HepG2 (cell line): ENCODE data around the gene TMCC1. TPM values are rescaled to one million over a fixed set of nuclear protein-coding genes. Genes with fewer than 3 reads are reported as not detected.

Experiments
- ATAC-seq: fragments of 200-7000 bp; cut with Tn5 transposase; 3 replicates; pipeline ENCODE4 v1.9.1; 2020; ENCODE audit warnings: mild to moderate bottlenecking, moderate library complexity
- BruUV-seq: library from RNA; stranded (reverse); fragments of 400-500 nt; replicated peaks from 2 replicates; lab custom pipeline; 2021; lab: Mats Ljungman, UMichigan
- CTCF ChIA-PET: fragments of 300-600 bp; formaldehyde crosslinking; extraction: SDS; loops from one replicate; lab custom pipeline; 2021; ENCODE audit warnings: low total read pairs, inconsistent platforms, low intra/inter-chr PET ratio; lab: Yijun Ruan, JAX
- POLR2A ChIA-PET: fragments of 350-600 bp; sonication (Branson Sonifier 250); formaldehyde crosslinking; loops from one replicate; lab custom pipeline; 2020; ENCODE audit warnings: antibody characterized with exemption, inconsistent platforms; lab: Yijun Ruan, JAX
- DNase-seq: peaks from one replicate; pipeline ENCODE4 v3.0.0-alpha.2; 2015; ENCODE audit warnings: low spot score
- FAIRE-seq: peaks from 3 replicates; lab custom pipeline; 2011; peaks lifted over from hg19 to GRCh38; lab: Jason Lieb, UNC
- H2AFZ ChIP-seq: one replicate; pipeline ENCODE4 v1.6.1; 2011; ENCODE audit warnings: low read length, inconsistent platforms
- H3K27ac ChIP-seq: fragments of 300-600 bp; 3 replicates; pipeline ENCODE4 v1.8.0; 2011; ENCODE audit warnings: mixed run types, mild to moderate bottlenecking, mixed read lengths, low read length, inconsistent platforms; ENCODE audit not compliant: insufficient read depth; ENCODE audit errors: extremely low read length
- H3K27me3 ChIP-seq, 2 experiments: fragments of 200-600 bp in 1 of 2; 2 replicates in 1 of 2; 3 replicates in 1 of 2; pipeline versions ENCODE4 v1.6.0 to v1.8.0; 2011; ENCODE audit warnings: low read length in 2 of 2, mild to moderate bottlenecking in 2 of 2, moderate library complexity in 2 of 2, inconsistent platforms in 1 of 2; ENCODE audit not compliant: insufficient read depth in 2 of 2, control insufficient read depth in 1 of 2
- H3K36me3 ChIP-seq, 2 experiments: fragments of 200-600 bp in 1 of 2; replicated peaks in 1 of 2; 2 replicates in 1 of 2; 3 replicates in 1 of 2; pipeline versions ENCODE4 v1.5.1 to v1.8.0; 2011; ENCODE audit warnings: low read length in 2 of 2, inconsistent platforms in 1 of 2; ENCODE audit not compliant: insufficient read depth in 2 of 2, control insufficient read depth in 1 of 2
- H3K4me1 ChIP-seq: 2 replicates; pipeline ENCODE4 v1.5.1; 2012; ENCODE audit warnings: low read length, inconsistent platforms; ENCODE audit not compliant: insufficient read depth
- H3K4me2 ChIP-seq: 2 replicates; pipeline ENCODE4 v1.6.0; 2011; ENCODE audit warnings: low read depth, low read length, inconsistent platforms
- H3K4me3 ChIP-seq, 3 experiments: fragments of 200-600 bp in 1 of 3; sonication (generic), shearing (Covaris generic) in 1 of 3; replicated peaks in 1 of 3; 2 replicates each; pipeline ENCODE4 v1.5.1; 2011 to 2016; ENCODE audit warnings: low read length in 3 of 3, inconsistent platforms in 2 of 3, low read depth in 2 of 3, mild to moderate bottlenecking in 2 of 3, control low read depth in 1 of 3, mixed read lengths in 1 of 3; ENCODE audit not compliant: insufficient read depth in 1 of 3
- H3K79me2 ChIP-seq: one replicate; pipeline ENCODE4 v1.6.1; 2011; ENCODE audit warnings: low read length, inconsistent platforms; ENCODE audit not compliant: insufficient read depth
- H3K9ac ChIP-seq: 2 replicates; pipeline ENCODE4 v1.6.0; 2011; ENCODE audit warnings: mild to moderate bottlenecking, low read depth, low read length, inconsistent platforms; ENCODE audit not compliant: insufficient read depth
- H3K9me3 ChIP-seq: 2 replicates; pipeline ENCODE4 v1.5.1; 2012; ENCODE audit warnings: mild to moderate bottlenecking, low read length
- H4K20me1 ChIP-seq: 2 replicates; pipeline ENCODE4 v1.6.0; 2011; ENCODE audit warnings: inconsistent platforms, mild to moderate bottlenecking, low read length, moderate library complexity; ENCODE audit not compliant: insufficient read depth
- ATF1 ChIP-seq: IDR thresholded peaks from 2 replicates; pipeline ENCODE4 v1.6.1; 2016; ENCODE audit warnings: mild to moderate bottlenecking, control low read depth
- ATM ChIP-seq: fragments of 450-650 bp; IDR thresholded peaks from 2 replicates; pipeline ENCODE4 v1.7.1; 2017; ENCODE audit warnings: mild to moderate bottlenecking, borderline replicate concordance
- CCDC6 ChIP-seq: sonication (generic); formaldehyde crosslinking; IDR thresholded peaks from 2 replicates; pipeline ENCODE4 v1.8.1; 2022; ENCODE audit warnings: mild to moderate bottlenecking, missing genetic modification reagents, moderate library complexity
- GFI1 ChIP-seq: sonication (generic); formaldehyde crosslinking; IDR thresholded peaks from 2 replicates; pipeline ENCODE4 v1.5.0; 2020; ENCODE audit warnings: missing genetic modification reagents, mild to moderate bottlenecking, borderline replicate concordance
- KLF11 ChIP-seq: IDR thresholded peaks from 2 replicates; pipeline ENCODE4 v1.6.1; 2016; ENCODE audit warnings: missing compliant biosample characterization
- ONECUT2 ChIP-seq: sonication (generic); formaldehyde crosslinking; IDR thresholded peaks from 2 replicates; pipeline ENCODE4 v1.4.0; 2020; ENCODE audit warnings: missing genetic modification reagents
- PAWR ChIP-seq: sonication (generic); formaldehyde crosslinking; IDR thresholded peaks from 2 replicates; pipeline ENCODE4 v1.4.0; 2020; ENCODE audit warnings: missing genetic modification reagents, mild to moderate bottlenecking, borderline replicate concordance
- POLR2G ChIP-seq: fragments of 200-400 bp; formaldehyde crosslinking; IDR thresholded peaks from 2 replicates; pipeline ENCODE4 v1.6.1; 2018; ENCODE audit warnings: mild to moderate bottlenecking, low read depth, low read length, moderate library complexity
- SMARCC2 ChIP-seq: fragments of 450-650 bp; IDR thresholded peaks from 2 replicates; pipeline ENCODE4 v1.6.1; 2017; ENCODE audit warnings: antibody characterized with exemption, mild to moderate bottlenecking
- U2AF1 ChIP-seq: fragments of 200-400 bp; formaldehyde crosslinking; optimal IDR thresholded peaks from 2 replicates; pipeline ENCODE3; 2017; ENCODE audit warnings: mild to moderate bottlenecking, low read depth, low read length
- ZFP37 ChIP-seq: sonication (generic); formaldehyde crosslinking; IDR thresholded peaks from 2 replicates; pipeline ENCODE4 v1.4.0; 2020; ENCODE audit warnings: missing genetic modification reagents, borderline replicate concordance
- ZFP91 ChIP-seq: sonication (generic); formaldehyde crosslinking; IDR thresholded peaks from 2 replicates; pipeline ENCODE4 v1.9.0; 2022; ENCODE audit warnings: missing genetic modification reagents, mild to moderate bottlenecking, borderline replicate concordance
- WGBS: methylation state at CpG from one replicate; pipeline ENCODE4 v1.1.6; 2017; ENCODE audit warnings: low lambda C conversion rate; 5-methylcytosine and 5-hydroxymethylcytosine counted together
- in situ Hi-C: cut with HindIII; loops from 2 replicates; pipeline ENCODE4 v1.10.0; 2017; ENCODE audit warnings: low pct_unique_long_range_greater_than_20kb; ENCODE audit not compliant: extremely low pct_ligation_motif_present
- intact Hi-C: fragments of 100-400 bp; cut with micrococcal nuclease; formaldehyde crosslinking; loops from one replicate; pipeline ENCODE4 v1.10.0; 2022; ENCODE audit not compliant: unreplicated experiment
- polyA plus RNA-seq, 8 experiments: library from polyadenylated mRNA; depleted of rRNA in 3 of 8; stranded (reverse) in 7 of 8; unstranded in 1 of 8; fragments of >200 nt; fragmentation: Illumina TruSeq in 4 of 8; extraction: Trizol in 4 of 8; gene quantifications; 2 replicates each; pipeline versions ENCODE4 v1.2.1 to v1.2.3, GENCODE V29; 2011 to 2016; ENCODE audit warnings: low read depth in 4 of 8, missing spikeins in 1 of 8, mixed read lengths in 1 of 8; ENCODE audit not compliant: insufficient read depth in 1 of 8
- total RNA-seq, 5 experiments: library from RNA; depleted of rRNA; stranded (reverse); fragments of >200 nt; fragmentation: Illumina TruSeq; extraction: Trizol; gene quantifications; 2 replicates each; pipeline ENCODE4 v1.2.3, GENCODE V29; 2016; ENCODE audit warnings: low read depth in 1 of 5
- TF ChIP-seq, protein P1 (sequence below): sonication (generic); formaldehyde crosslinking; IDR thresholded peaks from 2 replicates; pipeline ENCODE4 v1.4.0; 2020; ENCODE audit warnings: low read depth, mild to moderate bottlenecking, missing genetic modification reagents

The TMCC1 gene
- total and polyA plus RNA-seq, 2 of the 13 experiments (the other 11 are each of a cell fraction or from before 2014, with no cell fraction given): 12.1 to 264 TPM

DNA sequence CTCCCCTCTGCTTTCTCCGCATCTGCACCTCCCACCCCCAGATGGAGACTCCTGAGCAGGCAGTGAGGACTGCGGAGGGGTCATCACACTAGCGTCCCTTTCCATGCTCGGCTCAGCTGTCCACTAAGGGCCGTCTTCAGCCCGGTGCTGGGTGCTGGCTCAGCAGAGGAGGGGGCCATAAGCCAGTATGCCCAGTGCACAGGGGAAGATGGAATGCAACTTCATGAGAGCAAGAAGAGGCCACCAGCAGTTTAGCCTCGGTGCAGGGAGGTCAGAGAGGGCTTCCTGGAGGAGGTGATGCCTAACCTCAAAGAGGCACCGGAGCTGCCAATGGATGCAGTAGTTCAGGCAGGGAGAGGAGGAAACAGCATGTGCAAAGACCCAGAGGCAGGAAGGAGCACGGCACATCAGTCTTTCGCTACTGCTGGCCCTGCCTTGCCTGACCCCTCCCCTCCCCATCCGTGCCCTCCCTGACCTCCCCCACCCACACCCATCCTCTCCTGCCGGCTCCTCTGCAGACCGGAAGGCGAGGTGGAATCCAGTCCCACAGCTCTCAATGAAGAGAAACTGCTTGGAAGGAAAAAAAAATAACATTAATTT, 271.8 kb downstream of the TMCC1 start (continued):
- TF ChIP-seq ZFP91: 0 out of 2 replicates have a peak, but pooled peaks have one; percentile 10
- TF ChIP-seq CCDC6: no peak

- ChIA-PET CTCF (no interaction called here), POLR2A (no interaction called here)
- BruUV-seq: no TSS peak
- intact Hi-C loops (loop anchor here (10.0 kb wide), 1 partner anchor 236 kb away; no protein-coding TSS in a partner anchor), in situ Hi-C loops (no loop called here)
- Histone ChIP-seq H3K36me3 (no peaks in the 10 kb centered on the region), H3K79me2 (no peaks in the 10 kb centered on the region), H3K27me3 (no peaks in the 10 kb centered on the region; a peak in 1 of 5 replicates), H3K4me2 (peak overlapping the region; percentile 54), H3K9ac (no peak overlapping the region), H3K9me3 (no peaks in the 10 kb centered on the region), H3K4me3 (peak overlapping the region in 1 of 3 experiments; percentile 30; a peak in 1 of 6 replicates), H3K4me1 (peaks cover 90% of the 10 kb centered on the region), H3K27ac (no peak overlapping the region)
- 51% methylated on average over 7 of the region's 18 CpGs for WGBS
- ATAC-seq: no peak
- no peak for FAIRE-seq
- DNase-seq: no peak
- TF ChIP-seq ZFP37 (CRISPR knock-in tag) (no peak), PAWR (CRISPR knock-in tag) (no peak), GFI1 (CRISPR knock-in tag) (no peak), ONECUT2 (CRISPR knock-in tag) (no peak), SMARCC2 (no peak), U2AF1 (no peak), KLF11 (CRISPR knock-in tag) (no peak), CCDC6 (no peak), ATM (no peak), POLR2G (no peak), ATF1 (no peak)
- TF ChIP-seq, protein P1, sequence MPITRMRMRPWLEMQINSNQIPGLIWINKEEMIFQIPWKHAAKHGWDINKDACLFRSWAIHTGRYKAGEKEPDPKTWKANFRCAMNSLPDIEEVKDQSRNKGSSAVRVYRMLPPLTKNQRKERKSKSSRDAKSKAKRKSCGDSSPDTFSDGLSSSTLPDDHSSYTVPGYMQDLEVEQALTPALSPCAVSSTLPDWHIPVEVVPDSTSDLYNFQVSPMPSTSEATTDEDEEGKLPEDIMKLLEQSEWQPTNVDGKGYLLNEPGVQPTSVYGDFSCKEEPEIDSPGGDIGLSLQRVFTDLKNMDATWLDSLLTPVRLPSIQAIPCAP: no peak
- TF ChIP-seq, all 625 proteins: peak for 0
- Histone ChIP-seq H2AFZ (no peak overlapping the region), H4K20me1 (no peaks in the 10 kb centered on the region)
Observed at GRCh38 chr3:129620828-129621559, 272.5 kb downstream of the TMCC1 start.
